GM23248 (cell line): ENCODE measurements around the gene SEMA3B.

Experiments used
- EZH2 ChIP-seq: fragments of 200-600 bp; sonication (generic); IDR thresholded peaks from 2 replicates; pipeline ENCODE4 v1.6.1; 2018; ENCODE audit warnings: antibody characterized with exemption, mild to moderate bottlenecking; ENCODE audit not compliant: insufficient read depth, poor library complexity, severe bottlenecking
- EZH2phosphoT487 ChIP-seq: fragments of 200-600 bp; sonication (generic); IDR thresholded peaks from 2 replicates; pipeline ENCODE4 v1.6.1; 2018; ENCODE audit warnings: antibody characterized with exemption, moderate library complexity, mild to moderate bottlenecking, low read depth; ENCODE audit not compliant: insufficient read depth

DNA sequence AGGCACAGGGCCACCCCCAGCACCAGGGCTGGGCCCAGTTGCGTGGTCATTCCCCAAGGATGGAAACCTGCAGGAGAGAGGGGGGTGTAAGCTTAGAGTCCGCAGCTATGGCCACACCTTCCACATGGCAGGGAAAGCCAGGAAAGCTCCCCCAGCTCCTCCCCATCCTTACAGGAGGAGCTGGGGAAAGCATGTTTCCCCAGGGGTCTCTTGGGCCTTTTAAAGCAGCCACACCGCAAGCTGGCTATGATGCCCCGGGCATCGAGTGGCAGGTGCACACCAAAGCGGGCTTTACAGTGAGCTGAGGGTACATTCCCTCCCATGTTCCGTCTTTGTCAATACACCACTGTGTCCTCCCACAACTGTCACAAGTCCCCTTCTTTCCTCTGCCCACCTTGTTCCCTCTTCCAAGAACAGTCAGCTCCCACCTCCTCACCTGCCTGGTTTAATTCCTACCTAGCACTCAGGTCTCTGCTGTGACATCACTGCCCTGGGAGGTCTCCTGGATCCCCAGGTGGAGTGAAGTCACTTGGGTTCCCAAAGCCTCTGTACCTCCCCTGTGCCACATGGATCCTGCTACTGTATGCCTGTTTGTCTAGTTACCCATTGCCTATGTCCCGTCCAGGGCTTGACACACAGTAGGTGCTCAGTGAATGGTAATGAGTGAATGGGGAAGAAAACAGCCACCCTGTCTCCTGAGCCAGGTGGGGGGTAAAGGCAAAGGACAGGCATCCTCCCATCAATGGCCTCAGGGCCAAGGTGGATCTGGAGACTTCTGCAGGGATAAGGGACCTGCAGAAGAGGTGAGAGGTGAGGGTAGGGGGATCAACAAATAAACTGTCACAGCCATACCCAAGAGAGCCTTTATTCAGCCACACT, 26.8 kb downstream of the SEMA3B start:
- TF ChIP-seq EZH2 (no peak), EZH2phosphoT487 (no peak)
